Osteoblast (primary cell): ENCODE measurements around the gene AUH. TPM values are rescaled to one million over a fixed set of nuclear protein-coding genes. Genes with fewer than 3 reads are reported as not detected.

Source experiments
- DNase-seq: peaks from one replicate; pipeline ENCODE4 v3.0.0; 2011; ENCODE audit warnings: low spot score, mixed read lengths; ENCODE audit not compliant: insufficient read length; ENCODE audit errors: missing footprints
- H2AFZ ChIP-seq: 2 replicates; pipeline ENCODE4 v1.6.0; 2011; ENCODE audit warnings: mild to moderate bottlenecking, low read length
- H3K27ac ChIP-seq: 2 replicates; pipeline ENCODE4 v1.5.1; 2011; ENCODE audit warnings: mild to moderate bottlenecking, low read depth, low read length, moderate library complexity
- H3K27me3 ChIP-seq: 2 replicates; pipeline ENCODE4 v1.6.0; 2012; ENCODE audit warnings: mild to moderate bottlenecking, control low read depth, inconsistent platforms, low read length, moderate library complexity; ENCODE audit not compliant: insufficient read depth
- H3K36me3 ChIP-seq: 2 replicates; pipeline ENCODE4 v1.5.1; 2011; ENCODE audit warnings: mild to moderate bottlenecking, low read length, control low read depth, moderate library complexity; ENCODE audit not compliant: insufficient read depth
- H3K4me1 ChIP-seq: 2 replicates; pipeline ENCODE4 v1.5.1; 2011; ENCODE audit warnings: mild to moderate bottlenecking, low read length, control low read depth, moderate library complexity; ENCODE audit not compliant: insufficient read depth
- H3K4me2 ChIP-seq: 2 replicates; pipeline ENCODE4 v1.6.0; 2011; ENCODE audit warnings: mild to moderate bottlenecking, low read length; ENCODE audit not compliant: insufficient read depth
- H3K4me3 ChIP-seq: fragments of 200-600 bp; sonication (generic); 3 replicates; pipeline ENCODE4 v1.5.1; 2012; ENCODE audit warnings: mild to moderate bottlenecking, low read length, inconsistent platforms; ENCODE audit not compliant: insufficient read depth
- H3K79me2 ChIP-seq: 2 replicates; pipeline ENCODE4 v1.6.0; 2012; ENCODE audit warnings: mild to moderate bottlenecking, low read length, control low read depth, inconsistent platforms; ENCODE audit not compliant: insufficient read depth
- H3K9me3 ChIP-seq: 2 replicates; pipeline ENCODE4 v1.5.1; 2011; ENCODE audit warnings: low read depth, low read length, control low read depth
- H4K20me1 ChIP-seq: 2 replicates; pipeline ENCODE4 v1.6.0; 2012; ENCODE audit warnings: mild to moderate bottlenecking, low read length, control low read depth; ENCODE audit not compliant: insufficient read depth
- CTCF ChIP-seq: IDR thresholded peaks from 2 replicates; pipeline ENCODE4 v1.5.1; 2011; ENCODE audit warnings: mild to moderate bottlenecking, low read depth, low read length, moderate library complexity; ENCODE audit errors: extremely low read depth
- total RNA-seq: library from RNA; depleted of rRNA; stranded (reverse); fragments of >200 nt; gene quantifications from 2 replicates; pipeline ENCODE4 v1.2.3, GENCODE V29; 2012

The AUH gene
- total RNA-seq, 1 donor: 17.0 TPM

GRCh38 chr9:91245431-91246313 is 116.0 kb downstream of the AUH start:
- Histone ChIP-seq H3K4me2 (no peak overlapping the region), H3K9me3 (no peaks in the 10 kb centered on the region), H3K27me3 (no peaks in the 10 kb centered on the region), H3K36me3 (no peaks in the 10 kb centered on the region), H3K4me3 (no peak overlapping the region), H2AFZ (peak overlapping the region; percentile 50), H4K20me1 (no peaks in the 10 kb centered on the region), H3K79me2 (no peaks in the 10 kb centered on the region), H3K27ac (peak overlapping the region; percentile 58), H3K4me1 (peaks cover 9% of the 10 kb centered on the region)
- no peak for TF ChIP-seq CTCF
- DNase-seq: no peak

DNA sequence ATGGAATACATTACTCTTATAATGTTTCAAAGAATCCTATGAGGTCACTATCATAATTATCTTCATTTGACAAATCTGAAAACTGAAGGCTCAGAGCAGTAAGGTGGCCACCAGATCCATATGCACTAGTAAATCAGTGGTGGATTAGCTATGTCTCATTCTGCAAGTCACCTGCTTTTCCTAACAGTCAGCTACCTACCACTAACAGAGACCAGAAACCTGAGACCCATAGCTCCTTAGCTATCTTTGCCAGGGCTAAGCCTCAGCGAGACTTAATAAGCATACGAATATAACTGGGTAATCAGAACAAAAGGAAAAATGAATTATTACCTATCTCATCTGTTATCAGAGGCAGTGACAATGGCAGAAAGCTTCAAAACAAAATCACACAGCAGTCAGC is 118.7 kb downstream of the AUH start:
- no peak overlapping the region for H3K27ac ChIP-seq
- no peaks in the 10 kb centered on the region for H3K36me3 ChIP-seq
- TF ChIP-seq CTCF: no peak
- H3K4me1 ChIP-seq: peaks cover 9% of the 10 kb centered on the region
- no peak overlapping the region for H2AFZ ChIP-seq
- no peak overlapping the region for H3K4me2 ChIP-seq
- H3K79me2 ChIP-seq: no peaks in the 10 kb centered on the region
- no peak overlapping the region for H3K4me3 ChIP-seq
- no peaks in the 10 kb centered on the region for H3K27me3 ChIP-seq
- no peaks in the 10 kb centered on the region for H3K9me3 ChIP-seq
- no peak for DNase-seq
- no peaks in the 10 kb centered on the region for H4K20me1 ChIP-seq

DNA sequence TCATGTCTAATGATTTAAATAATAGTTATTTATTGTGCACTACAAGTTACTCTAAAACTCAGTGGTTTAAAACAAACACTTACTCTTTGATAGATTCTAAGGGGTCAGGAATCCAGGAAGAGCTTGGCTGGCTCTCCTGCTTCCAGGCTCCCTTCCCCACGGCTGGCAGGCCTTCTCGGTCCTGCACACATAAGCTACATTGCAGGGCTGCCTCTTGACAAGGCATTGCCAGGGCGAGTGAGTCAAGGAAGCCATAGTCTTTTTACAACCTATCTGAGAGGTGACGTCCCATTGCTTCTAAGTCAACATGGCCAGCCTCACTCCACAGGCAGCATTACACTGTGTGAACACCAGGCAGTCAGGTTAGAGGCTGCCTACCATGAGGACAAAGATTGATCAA is 119.8 kb downstream of the AUH start:
- DNase-seq: peak; percentile 27
- no peak overlapping the region for H3K27ac ChIP-seq
- no peak overlapping the region for H2AFZ ChIP-seq
- TF ChIP-seq CTCF: no peak
- no peak overlapping the region for H3K4me2 ChIP-seq
- H3K4me1 ChIP-seq: peaks cover 9% of the 10 kb centered on the region
- no peaks in the 10 kb centered on the region for H3K36me3 ChIP-seq
- no peak overlapping the region for H3K4me3 ChIP-seq
- no peaks in the 10 kb centered on the region for H3K79me2 ChIP-seq
- H3K9me3 ChIP-seq: no peaks in the 10 kb centered on the region
- no peaks in the 10 kb centered on the region for H4K20me1 ChIP-seq
- H3K27me3 ChIP-seq: no peaks in the 10 kb centered on the region

- no peak for DNase-seq
- Histone ChIP-seq H3K36me3 (no peaks in the 10 kb centered on the region), H3K27me3 (no peaks in the 10 kb centered on the region), H3K4me1 (peaks cover 2% of the 10 kb centered on the region), H4K20me1 (no peaks in the 10 kb centered on the region), H3K9me3 (no peaks in the 10 kb centered on the region), H3K79me2 (no peaks in the 10 kb centered on the region), H3K27ac (no peak overlapping the region), H3K4me2 (no peak overlapping the region), H3K4me3 (no peak overlapping the region), H2AFZ (no peak overlapping the region)
- no peak for TF ChIP-seq CTCF
Measured at GRCh38 chr9:91240596-91241165, 121.0 kb downstream of the AUH start.
